DMS114 treated with DMSO at 0.1 percent for 48 hours (cell line): ENCODE data around the gene ANP32B.
"Not testable (repeated sequence)": the region's sequence is repeated elsewhere in the genome, so short reads cannot be mapped to it uniquely, and the experiment has no call there.

Experiments
- DNase-seq: peaks from one replicate; lab custom pipeline; 2025; ENCODE audit not compliant: unreplicated experiment; lab: John Stamatoyannopoulos, UW

The ANP32B gene

GRCh38 chr9:97962575-97962974 is 20.6 kb upstream of the ANP32B start:
- DNase-seq: no peak

DNA sequence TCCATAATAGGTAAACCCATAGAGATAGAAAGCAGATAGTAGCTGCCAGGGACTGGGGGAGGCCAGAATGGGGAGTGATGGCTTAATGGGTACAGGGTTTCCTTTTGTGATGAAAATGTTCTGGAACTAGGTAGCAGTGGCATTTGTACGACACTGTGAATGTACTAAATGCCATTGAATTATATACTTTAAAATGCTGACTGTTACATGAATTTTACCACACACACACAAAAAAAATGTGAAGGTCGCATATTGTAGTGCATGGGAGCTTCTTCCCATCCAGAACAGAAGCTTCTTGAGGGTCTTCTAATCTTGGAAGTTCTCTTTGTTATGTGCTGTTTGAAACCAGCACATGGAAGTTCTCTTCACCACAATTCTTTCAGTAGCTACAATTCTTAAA is 19.9 kb upstream of the ANP32B start:
- no peak for DNase-seq

- no peak for DNase-seq
Measured at GRCh38 chr9:97964901-97965300, 18.2 kb upstream of the ANP32B start.

DNA sequence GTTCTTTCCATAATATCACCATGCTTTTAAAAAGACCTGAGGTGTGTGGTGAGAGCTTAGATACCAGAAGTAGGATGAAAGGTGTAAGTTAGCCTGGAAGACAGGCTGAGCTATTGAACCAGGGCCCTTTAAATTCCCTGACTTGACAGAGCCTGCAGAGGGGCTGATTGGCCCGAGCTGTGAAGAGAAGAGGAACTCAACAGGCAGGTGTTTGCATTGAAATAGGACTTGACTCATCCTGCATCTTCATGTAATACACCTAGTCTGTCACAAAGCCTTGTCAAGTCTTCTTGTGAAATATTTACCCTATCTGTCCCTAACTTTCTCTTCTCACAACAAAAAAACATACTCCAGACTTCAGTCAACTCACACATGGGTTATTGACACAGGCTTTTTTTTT is 16.6 kb upstream of the ANP32B start:
- no peak for DNase-seq

- no peak for DNase-seq
Measured at GRCh38 chr9:97969014-97969413, 14.1 kb upstream of the ANP32B start.

GRCh38 chr9:97970165-97970564 is 13.0 kb upstream of the ANP32B start:
- no peak for DNase-seq

GRCh38 chr9:97972753-97973152 is 10.4 kb upstream of the ANP32B start:
- no peak for DNase-seq

DNA sequence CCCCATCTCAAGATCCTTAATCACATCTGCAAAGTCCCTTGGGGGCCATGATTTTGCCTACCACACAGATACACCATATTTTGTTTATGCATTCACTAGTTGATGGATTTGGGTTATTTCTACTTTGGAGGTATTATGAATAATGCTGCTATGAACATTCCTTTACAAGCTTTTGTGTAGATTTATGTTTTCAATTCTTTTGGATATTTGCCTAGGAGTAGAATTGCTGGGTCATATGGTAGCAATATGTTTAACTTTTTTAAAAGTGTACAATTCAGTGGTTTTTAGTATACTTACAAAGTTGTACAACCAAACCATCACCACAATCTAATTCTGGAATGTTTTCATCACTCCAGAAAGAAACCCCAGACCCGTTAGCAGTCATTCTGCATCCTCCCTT is 7.8 kb upstream of the ANP32B start:
- DNase-seq: no peak

- DNase-seq: not testable (repeated sequence)
Measured at GRCh38 chr9:97976633-97977032, 6.5 kb upstream of the ANP32B start.

DNA sequence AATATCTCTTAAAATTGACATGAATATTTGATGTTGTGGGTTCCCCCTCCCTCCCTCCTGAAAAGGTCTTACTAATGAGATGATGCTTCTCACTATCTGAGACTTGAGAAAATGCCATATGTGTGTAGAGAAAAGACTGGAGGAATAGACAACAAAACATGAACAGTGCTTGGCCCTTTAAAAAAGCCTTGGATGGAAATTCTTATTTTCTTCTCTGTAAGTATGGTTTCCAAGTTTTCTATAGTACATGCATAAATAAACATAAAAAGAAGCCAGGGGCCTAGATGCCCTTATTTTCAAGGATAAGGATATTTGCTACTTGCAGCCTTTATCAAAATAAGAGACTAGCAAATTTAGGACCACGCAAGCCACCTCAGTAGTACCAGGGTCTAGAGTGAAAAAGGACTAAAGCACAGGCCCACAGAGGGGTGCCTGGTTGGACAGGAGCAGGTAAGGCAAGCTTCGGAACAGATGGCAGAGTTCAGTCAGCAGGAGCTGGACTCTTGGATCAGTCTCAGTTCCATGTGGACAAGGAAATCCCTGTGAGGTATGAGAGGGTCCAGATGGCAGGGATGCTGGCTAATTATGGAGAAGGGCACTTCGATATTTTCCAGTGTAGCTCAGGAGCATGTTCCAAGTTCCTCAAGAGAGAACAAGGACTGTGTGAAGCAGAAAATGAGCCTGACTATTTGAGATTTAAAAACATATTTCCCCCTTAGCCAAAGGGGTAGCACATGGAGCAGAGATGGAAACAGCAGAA is 4.6 kb upstream of the ANP32B start:
- no peak for DNase-seq

GRCh38 chr9:97979788-97980478 is 3.2 kb upstream of the ANP32B start:
- no peak for DNase-seq

DNA sequence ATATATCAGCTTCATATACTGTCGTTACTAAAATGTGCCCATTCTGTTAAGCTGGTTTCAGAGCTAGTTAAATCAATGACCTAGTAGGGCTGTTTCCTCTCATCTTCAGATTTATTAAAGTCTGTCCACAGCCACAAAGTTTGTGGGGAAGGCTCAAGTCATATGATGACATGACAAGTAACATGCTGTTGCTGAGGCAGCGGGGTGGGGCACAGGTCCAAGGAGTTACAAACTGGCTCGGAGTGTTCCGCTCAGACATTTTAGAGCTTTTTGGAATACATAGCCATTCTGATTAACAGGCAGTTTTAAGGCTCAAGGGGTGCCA is 2.7 kb upstream of the ANP32B start:
- DNase-seq: no peak

DNA sequence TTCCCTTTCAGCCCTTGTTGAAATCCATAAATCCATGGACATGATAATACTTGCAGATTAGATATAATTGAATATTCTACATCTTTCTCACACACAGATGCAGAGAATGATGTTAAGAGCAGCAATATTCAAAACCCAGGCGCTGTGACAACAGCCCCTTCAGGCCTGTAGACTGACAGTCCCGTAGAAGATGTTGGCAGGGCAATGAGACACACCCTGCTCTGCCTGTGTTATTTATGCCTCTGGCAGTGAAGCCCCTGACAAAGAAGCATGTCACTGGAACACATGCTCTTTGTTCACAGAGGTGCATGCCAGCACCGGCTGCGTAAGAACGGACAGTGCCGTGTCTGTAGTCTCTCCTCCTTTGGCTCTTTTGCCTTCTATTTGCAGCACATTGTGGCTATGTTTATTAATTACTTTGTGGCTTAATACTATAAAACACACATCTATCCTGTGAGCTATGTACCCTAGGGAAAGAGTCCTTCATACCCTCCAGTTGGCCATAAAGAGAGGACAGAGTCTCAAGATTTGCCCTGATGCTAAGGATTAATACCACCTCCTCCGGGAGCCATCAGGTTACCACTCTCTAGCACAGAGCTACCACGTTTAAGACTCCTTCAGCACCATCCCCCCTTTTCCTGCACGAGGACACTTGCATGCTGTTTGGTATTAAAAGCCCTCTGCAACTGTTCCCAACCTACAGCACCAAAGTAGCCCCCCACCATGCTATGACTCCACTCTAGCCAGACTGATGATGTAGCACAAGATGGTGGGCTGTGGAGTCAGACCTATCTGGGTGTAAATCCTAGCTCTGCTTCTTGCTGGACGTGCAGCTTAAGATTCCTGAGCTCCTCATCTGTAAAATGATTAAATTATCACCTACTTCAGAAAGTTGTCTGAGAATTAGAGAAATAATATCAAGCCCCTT is 2.0 kb upstream of the ANP32B start:
- no peak for DNase-seq

DNA sequence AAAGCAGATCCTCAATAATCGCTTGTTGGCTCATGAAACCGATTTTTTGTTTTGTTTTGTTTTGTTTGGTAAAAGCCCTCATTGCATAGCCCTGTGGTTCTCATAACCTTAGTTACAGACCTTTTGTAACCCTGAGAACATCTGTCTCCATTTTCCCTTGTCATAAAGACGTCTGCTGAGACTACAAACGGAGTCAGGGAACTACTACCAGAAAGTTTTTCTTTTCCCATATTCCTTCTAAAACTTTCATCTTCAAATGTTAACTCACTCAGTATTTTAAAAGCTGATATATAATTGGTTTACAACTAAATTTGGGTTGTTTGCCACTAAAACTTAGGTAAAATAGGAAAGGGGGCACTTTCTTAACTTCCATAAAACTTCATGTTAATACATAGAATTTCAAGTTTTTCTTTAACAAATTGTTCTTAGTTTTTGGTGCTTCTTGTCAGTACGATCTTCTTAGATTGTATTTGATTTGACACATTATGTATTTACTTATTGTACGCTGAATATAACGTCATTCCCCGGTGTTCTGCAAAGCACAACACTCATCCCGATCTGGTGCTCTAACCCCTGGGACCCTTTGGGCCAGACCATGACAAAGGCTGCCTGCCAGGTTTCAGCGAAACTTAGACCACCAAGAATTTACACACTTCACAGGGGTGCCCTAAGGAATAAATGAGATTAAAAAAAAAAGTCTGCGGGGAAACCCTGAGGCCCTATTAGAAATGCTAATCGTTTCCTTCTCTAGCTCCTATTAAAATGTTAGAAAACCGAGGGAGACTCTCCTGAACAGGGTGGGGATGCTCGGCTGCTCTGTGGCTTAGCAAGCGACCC is 1.1 kb upstream of the ANP32B start:
- no peak for DNase-seq

GRCh38 chr9:97983589-97984187 is 547 bp downstream of the ANP32B start:
- DNase-seq: no peak

GRCh38 chr9:97984188-97985057 is 1.3 kb downstream of the ANP32B start:
- DNase-seq: peak; percentile 11

- DNase-seq: no peak
Measured at GRCh38 chr9:97985058-97985861, 2.1 kb downstream of the ANP32B start.

- no peak for DNase-seq
Measured at GRCh38 chr9:97987487-97987886, 4.3 kb downstream of the ANP32B start.

GRCh38 chr9:97990259-97990658 is 7.1 kb downstream of the ANP32B start:
- no peak for DNase-seq
